Globus pallidus (tissue), 1 donor: ENCODE measurements around the gene ODAM.
A peak's percentile ranks its signal among the peaks of the same experiment; 100 is the strongest.
"Not testable (repeated sequence)": the region's sequence is repeated elsewhere in the genome, so short reads cannot be mapped to it uniquely, and the experiment has no call there.

ENCODE experiments used
- DNase-seq: peaks from one replicate; pipeline ENCODE4 v3.0.0-alpha.2; 2015; ENCODE audit warnings: low spot score

Gene ODAM

DNA sequence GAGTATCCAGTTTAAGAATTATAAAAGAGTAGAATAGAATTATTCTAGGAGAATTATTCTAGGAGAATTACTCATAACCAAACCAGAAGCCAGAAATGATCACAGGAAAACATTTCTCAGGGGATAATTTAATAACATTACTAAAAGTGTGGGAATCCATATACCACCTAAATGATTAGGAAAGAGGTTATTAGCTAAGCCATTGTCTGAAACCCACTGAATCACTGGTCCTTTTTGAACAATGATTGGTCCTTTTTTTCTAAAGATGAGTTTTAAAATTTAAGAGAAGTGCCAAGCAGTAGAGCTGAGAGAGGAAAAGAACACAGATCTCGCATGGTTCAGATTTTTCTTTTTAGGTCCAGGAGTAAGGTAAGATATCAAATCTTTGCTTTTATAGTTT, at the start of gene ODAM:
TSS of gene ODAM (plus strand) at position 301 of the 400 bp plus-strand sequence. CDS start 819 bp downstream, outside the sequence.
- DNase-seq = no peak

- DNase-seq = no peak
These were observed 44.3 kb upstream of the ODAM start for GRCh38 chr4:70151271-70151670.

- no peak for DNase-seq
These were observed 43.4 kb upstream of the ODAM start for GRCh38 chr4:70152088-70152487.

DNA sequence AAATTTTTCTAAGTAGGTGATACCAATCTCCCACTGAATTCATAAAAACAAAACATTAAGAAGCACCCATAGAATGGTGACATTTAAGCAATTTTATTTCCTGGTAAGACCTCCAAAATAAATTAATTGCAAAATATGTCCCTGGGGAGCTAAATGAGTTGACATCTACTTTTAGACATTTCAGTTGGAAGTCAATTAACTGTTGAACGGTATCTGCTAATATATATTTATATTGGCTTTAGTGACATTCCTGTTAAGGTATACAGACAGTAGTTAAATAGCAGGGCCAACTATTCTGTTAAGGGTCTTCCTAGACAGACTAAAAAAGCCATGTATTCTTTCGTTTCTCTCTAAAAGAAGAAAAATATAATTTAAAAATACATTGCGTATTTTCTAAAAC, 41.6 kb upstream of the ODAM start, which contains the start of gene PRR27:
TSS of gene PRR27 (plus strand) at position 301 of the 400 bp plus-strand sequence. CDS start 139 bp downstream, outside the sequence.
- DNase-seq = no peak

DNA sequence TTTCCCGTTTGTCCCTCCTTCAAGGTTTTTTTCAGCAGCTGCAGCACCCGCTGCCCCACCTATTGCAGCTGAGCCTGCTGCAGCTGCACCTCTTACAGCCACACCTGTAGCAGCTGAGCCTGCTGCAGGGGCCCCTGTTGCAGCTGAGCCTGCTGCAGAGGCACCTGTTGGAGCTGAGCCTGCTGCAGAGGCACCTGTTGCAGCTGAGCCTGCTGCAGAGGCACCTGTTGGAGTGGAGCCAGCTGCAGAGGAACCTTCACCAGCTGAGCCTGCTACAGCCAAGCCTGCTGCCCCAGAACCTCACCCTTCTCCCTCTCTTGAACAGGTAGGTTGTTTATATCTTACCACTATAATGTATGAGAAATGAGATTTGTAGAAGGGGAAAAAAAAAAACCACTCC, 36.9 kb upstream of the ODAM start:
- no peak for DNase-seq

GRCh38 chr4:70177090-70177489, 18.4 kb upstream of the ODAM start:
- no peak for DNase-seq

- DNase-seq = no peak
These were observed 17.4 kb upstream of the ODAM start for GRCh38 chr4:70178075-70178660.

DNA sequence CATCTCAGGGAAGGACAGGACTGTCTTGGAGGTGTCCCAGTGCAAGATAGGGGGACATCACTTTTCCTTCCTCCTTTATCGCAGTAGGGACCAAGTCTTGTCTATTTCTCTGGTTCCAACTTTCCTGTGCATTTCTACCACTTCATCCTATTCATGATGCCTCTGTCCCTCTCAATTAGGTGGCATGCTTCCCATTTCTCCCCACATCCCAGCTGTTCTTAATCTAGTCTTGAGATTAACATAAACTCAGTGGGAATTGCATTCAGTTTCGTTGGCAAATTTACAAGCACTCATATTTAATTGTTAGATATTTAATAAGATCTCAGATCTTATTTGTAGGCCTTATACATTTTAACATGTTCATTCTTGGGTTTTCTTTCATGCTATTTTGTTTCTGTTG, 15.7 kb upstream of the ODAM start:
- no peak for DNase-seq

GRCh38 chr4:70181864-70182263, 13.7 kb upstream of the ODAM start:
- no peak for DNase-seq

DNA sequence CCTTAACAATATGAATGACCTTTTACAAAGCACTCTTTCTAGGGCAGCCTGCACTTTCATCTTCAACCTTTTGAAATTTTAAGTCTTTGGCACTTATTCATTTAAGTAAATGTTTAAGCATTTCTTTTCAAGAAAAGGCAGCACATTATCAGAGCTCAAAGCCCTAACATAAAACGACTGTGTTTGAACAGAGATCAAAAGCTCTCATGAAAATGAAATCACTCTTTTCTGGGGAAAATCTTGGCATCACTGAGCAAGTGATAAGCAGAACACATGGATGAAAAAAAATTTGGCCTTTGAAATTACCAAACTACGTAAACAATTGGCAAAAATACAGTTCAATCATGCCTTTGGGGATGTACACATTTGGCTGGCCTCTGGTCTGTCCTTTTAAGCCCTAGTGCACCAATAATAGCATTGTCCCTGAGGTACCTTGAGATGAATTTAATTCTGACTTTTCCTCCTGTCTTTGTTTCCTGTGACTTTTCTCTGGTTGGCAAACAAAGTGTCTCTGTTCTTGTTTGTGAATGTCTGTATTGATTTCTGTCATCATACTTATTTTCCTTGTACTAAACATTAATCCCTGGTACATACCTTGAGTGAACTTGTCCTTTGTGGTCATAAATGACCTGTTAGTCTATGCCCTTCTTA, 12.9 kb upstream of the ODAM start:
- DNase-seq = no peak

DNA sequence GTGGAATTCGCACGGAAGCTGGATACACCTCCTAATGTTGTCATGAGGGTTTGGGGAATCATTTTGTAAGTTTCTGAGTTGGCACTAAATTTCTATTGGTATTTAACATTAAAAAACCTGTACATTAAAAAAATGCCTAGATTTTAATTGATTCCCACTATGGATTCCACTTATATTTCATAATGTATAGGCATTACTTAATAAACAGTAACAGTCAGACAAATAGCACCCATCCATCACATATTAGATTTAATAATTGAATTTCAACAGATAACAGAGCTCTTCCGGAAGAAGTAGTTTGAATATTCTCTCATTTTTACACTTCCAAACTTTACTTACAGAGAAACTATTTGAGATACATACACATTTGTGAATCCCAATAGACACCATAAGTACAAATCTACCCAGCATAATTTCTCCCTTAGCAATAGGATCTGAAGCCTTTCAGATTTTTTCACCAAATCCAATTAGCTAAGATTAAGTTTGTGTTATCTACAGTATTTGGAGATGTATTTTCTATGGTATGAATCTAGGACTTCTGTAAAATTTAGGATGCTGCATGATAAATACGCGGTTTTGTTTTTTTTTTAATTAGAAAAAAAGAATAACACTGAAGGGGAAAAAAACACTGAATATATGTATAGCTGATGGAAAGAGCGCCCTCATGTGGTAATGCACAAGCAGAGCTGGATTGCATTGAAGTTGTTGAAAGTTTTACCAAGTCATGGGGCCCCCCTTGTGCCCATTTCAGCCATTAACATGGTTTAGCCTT, 12.2 kb upstream of the ODAM start:
- peak; percentile 6 for DNase-seq

DNA sequence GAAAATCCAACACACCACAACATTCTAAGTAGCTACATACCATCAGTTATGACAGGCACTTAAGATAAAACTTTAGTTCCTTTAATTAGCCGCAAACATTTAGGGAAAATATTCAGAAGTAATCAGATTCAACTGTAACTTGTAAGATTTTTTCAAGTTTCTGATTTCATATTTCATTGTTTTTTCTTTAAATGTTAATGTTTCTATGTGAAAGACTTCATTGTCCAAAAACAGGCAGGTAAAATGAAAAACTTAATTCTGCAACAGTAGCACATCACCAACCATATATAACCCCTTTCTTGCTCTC, 11.6 kb upstream of the ODAM start:
- no peak for DNase-seq

DNA sequence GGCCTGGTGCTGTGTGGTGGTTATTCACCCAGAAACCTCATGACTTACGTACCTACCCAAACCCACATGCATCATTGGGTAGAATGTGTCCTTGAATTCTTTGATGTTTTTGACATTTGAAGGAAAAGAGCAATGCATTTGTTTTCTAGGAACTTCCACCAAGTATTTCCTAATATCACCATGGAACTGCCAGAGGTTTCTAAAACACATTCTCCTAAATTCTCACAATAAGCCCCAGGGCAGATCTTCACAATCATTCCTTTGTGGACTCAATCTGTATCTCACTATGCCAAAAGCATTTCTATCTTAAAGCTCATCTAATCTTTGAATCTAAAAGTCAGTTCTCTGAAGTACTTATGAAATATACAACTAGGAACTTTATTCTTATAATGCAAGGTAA, 8.3 kb upstream of the ODAM start:
- DNase-seq = no peak

DNA sequence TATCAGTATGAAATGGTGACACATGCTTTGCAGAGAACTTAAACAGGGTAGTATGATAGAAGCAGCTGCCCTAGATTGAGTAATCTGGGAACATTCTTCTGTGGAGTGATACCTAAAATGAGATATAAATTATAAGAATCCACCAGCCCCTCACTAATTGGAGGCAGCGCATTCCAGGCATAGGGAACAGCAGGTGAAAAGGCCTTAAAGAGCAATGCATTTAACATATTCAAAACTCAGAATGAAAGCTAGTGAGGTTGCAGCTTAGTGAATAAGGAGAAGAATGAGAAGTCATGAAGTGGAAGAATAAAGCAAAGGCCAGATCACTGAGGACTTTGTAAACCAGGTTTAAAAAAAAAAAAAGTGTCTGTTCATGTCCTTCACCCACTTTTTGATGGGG, 4.9 kb upstream of the ODAM start:
- no peak for DNase-seq

DNA sequence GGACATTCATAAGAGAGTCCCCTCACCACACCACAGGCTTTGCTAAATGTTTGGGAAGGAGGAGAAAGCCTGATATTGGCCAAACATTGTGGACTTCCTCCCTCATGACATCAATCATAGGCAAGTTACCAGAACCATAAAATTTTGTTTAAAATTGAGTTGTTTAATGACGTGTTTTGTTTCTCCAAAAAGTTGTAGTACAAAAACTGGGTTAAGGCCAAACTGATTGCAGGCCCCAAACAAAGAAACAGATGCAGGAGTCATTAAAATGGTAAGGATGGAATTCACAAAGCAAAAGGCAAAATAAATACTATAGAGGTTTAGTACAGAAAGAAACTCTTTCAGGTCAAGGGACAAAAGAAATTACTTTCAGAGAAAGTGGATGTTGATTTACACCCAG, 3.9 kb upstream of the ODAM start:
- no peak for DNase-seq

DNA sequence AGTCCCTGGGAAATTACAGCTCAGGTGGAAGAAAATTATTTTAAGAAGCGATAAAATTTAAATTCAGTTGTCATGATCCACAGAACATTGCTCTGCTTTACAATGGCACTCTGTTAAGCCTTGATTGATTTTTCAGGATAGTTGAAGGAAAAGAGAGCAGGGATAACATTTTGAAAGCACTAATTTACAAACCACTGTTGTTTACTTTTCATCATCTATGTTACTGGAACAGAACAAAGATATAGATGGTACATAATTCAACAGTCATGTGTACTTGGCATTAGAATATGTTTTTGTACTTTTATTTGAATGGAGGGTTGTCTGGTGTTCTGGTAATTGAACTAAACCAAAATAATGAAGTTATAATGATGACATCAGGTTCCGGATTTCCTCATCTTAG, 2.6 kb upstream of the ODAM start:
- DNase-seq = no peak

DNA sequence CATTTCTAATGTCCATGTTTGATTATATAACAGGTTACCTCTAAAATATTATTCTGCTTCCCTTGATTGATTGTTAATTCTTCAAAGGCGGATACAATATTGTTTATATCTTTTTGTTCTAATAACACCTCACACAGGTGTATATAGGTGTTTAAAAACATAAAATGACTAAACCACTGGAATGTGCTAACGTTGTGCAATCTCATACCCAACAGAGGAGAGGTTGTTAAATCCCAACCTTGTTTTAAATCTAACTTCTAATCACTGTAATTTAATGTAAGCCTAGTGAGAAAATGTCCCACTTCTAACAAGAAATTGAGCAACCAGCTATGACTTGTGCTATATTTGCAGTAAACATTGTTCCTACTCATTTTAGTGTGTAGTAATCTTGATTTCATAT, 1.3 kb downstream of the ODAM start:
- DNase-seq = no peak

- DNase-seq = no peak
These were observed 2.3 kb downstream of the ODAM start for GRCh38 chr4:70197842-70198241.

GRCh38 chr4:70203601-70204000, 8.1 kb downstream of the ODAM start:
- DNase-seq = no peak

GRCh38 chr4:70212752-70213151, 17.2 kb downstream of the ODAM start:
- DNase-seq = not testable (repeated sequence)

DNA sequence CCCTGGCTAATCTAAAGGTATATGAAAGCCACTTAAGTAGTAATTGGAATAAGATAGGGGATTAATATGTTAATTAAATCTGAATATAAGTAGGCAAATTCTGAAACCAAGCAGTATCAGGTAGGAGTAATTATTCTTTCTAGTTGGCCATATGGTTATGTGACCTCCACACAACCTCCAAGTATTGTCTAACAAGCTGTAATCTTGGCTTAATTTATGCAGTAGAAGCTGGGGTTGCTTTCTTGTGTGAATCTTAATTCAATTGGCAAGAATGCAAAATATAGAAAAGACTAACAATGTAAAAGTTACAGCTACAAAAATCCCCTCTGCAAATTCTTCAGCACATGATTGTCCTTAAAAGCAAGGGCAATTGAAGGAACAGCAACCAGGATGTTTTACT, 20.6 kb downstream of the ODAM start:
- DNase-seq = not testable (repeated sequence)

- DNase-seq = not testable (repeated sequence)
These were observed 21.0 kb downstream of the ODAM start for GRCh38 chr4:70216550-70216949.

GRCh38 chr4:70221389-70221788, 25.9 kb downstream of the ODAM start:
- DNase-seq = not testable (repeated sequence)
